Measurements from ENCODE around the gene ASIP.
"Not testable (repeated sequence)": the region's sequence is repeated elsewhere in the genome, so short reads cannot be mapped to it uniquely, and the experiment has no call there.

Gene ASIP

GRCh38 chr20:34249291-34249690 is 8.1 kb downstream of the ASIP start:
- Histone ChIP-seq H3K36me3 (ENCODE audit: control insufficient read depth, insufficient read depth, low read length) (no peaks in the 10 kb centered on the region), H3K4me1 (ENCODE audit: control insufficient read depth, insufficient read depth, low read length) (no peaks in the 10 kb centered on the region), H3K4me3 (ENCODE audit: low read length) (no peak overlapping the region), H3K9me3 (ENCODE audit: control insufficient read depth, low read length) (no peaks in the 10 kb centered on the region), H3K9ac (ENCODE audit: low read length) (no peak overlapping the region), H3K27me3 (ENCODE audit: control insufficient read depth, insufficient read depth, low read length) (no peaks in the 10 kb centered on the region)

DNA sequence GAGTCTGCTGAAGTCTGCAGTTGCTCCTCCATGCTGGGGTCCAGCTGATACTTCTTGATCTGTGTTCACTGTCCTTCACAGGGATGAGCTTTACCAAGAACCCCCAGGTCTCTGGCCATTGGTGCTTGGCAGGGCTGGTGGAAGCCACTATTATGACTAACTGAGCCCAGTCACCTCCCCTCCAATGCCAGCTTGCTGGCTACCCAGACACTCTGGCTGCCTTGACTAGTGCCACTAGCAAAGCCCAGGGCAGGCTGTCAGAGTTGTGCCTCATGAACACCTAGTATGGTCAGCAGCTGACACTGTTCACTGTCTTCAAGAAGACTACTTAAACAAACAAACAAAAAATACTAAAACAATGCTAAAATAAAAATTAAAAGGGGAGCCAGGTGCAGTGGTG is 8.8 kb downstream of the ASIP start:
- H3K9ac ChIP-seq (ENCODE audit: low read length), result no peak overlapping the region
- no peak overlapping the region for H3K4me3 ChIP-seq (ENCODE audit: low read length)
- no peaks in the 10 kb centered on the region for H3K36me3 ChIP-seq (ENCODE audit: control insufficient read depth, insufficient read depth, low read length)
- no peaks in the 10 kb centered on the region for H3K27me3 ChIP-seq (ENCODE audit: control insufficient read depth, insufficient read depth, low read length)
- H3K4me1 ChIP-seq (ENCODE audit: control insufficient read depth, insufficient read depth, low read length), result no peaks in the 10 kb centered on the region
- no peaks in the 10 kb centered on the region for H3K9me3 ChIP-seq (ENCODE audit: control insufficient read depth, low read length)

DNA sequence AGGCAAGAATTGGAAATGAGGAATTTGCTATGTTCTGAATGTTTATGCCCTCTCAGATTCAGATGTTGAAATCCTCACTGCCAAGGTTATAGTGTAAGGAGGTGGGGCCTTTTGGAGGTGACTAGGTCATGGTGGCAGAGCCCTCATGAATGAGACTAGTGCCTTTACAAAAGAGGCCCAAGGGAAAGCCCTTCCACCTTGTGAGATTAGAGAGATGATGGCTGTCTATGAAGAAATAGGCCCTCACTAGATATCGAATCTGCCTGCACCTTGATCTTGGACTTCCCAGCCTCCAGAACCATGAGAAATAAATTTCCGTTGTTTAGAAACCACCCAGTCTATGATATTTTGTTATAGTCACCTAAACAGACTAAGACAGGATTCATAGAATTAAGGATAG is 10.4 kb downstream of the ASIP start:
- no peak overlapping the region for H3K9ac ChIP-seq (ENCODE audit: low read length)
- no peaks in the 10 kb centered on the region for H3K27me3 ChIP-seq (ENCODE audit: control insufficient read depth, insufficient read depth, low read length)

DNA sequence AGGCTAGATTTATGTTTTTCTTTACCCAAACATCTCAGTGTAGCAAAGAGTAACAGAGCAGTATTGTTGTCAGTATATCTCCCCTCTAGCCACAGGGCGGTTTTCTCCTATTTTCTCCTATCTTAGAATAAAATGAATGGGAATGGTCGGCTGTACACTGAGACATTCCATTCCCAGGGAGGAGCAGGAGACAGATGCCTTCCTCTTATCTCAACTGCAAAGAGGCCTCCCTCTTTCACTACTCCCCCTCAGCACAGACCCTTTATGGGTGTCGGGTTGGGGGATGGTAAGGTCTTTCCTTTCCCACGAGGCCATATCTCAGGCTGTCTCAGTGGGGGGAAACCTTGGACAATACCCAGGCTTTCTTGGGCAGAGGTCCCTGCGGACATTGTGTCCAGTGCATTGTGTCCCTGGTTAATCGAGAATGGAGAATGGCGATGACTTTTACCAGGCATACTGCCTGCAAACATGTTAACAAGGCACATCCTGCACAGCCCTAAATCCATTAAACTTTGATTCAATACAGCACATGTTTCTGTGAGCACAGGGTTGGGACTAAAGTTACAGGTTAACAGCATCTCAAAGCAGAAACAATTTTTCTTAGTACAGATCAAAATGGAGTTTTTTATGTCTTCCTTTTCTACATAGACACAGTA is 11.3 kb downstream of the ASIP start:
- H3K4me1 ChIP-seq (ENCODE audit: control insufficient read depth, insufficient read depth, low read length), result not testable (repeated sequence)

More for the DNA sequence above, 10.4 kb downstream of the ASIP start:
- H3K4me1 ChIP-seq (ENCODE audit: control insufficient read depth, insufficient read depth, low read length), result no peaks in the 10 kb centered on the region
- no peaks in the 10 kb centered on the region for H3K36me3 ChIP-seq (ENCODE audit: control insufficient read depth, insufficient read depth, low read length)
- H3K4me3 ChIP-seq (ENCODE audit: low read length), result no peak overlapping the region
- H3K9me3 ChIP-seq (ENCODE audit: control insufficient read depth, low read length), result no peaks in the 10 kb centered on the region

DNA sequence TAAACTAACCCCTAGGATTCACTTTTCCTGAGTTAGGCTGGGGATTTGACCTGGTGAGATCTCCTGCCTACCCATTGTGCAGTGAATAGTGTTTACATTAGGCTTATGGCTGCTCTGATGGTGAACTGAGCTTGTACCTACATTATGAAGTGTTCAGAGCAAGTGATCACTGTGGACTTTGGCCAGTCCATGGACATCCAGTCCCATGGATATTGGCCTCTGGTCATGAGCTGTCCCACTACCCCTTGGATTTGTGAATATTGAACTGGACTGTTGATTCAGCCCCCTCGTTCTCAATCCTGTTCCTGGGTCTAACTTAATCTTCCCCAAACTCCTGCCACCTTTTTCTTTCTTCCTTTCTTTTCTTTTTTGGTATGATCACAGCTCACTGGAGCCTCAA is 13.8 kb downstream of the ASIP start:
- Histone ChIP-seq H3K9ac (ENCODE audit: low read length) (no peak overlapping the region), H3K27me3 (ENCODE audit: control insufficient read depth, insufficient read depth, low read length) (no peaks in the 10 kb centered on the region), H3K4me1 (ENCODE audit: control insufficient read depth, insufficient read depth, low read length) (no peaks in the 10 kb centered on the region)

More for the DNA sequence above, 11.3 kb downstream of the ASIP start:
- H3K4me3 ChIP-seq (ENCODE audit: low read length); H3K36me3 ChIP-seq (ENCODE audit: control insufficient read depth, insufficient read depth, low read length); H3K9ac ChIP-seq (ENCODE audit: low read length); H3K27me3 ChIP-seq (ENCODE audit: control insufficient read depth, insufficient read depth, low read length); H3K9me3 ChIP-seq (ENCODE audit: control insufficient read depth, low read length): not testable (repeated sequence)

GRCh38 chr20:34256629-34257124 is 15.5 kb downstream of the ASIP start:
- Histone ChIP-seq H3K9me3 (ENCODE audit: control insufficient read depth, low read length) (no peaks in the 10 kb centered on the region), H3K4me1 (ENCODE audit: control insufficient read depth, insufficient read depth, low read length) (no peaks in the 10 kb centered on the region), H3K36me3 (ENCODE audit: control insufficient read depth, insufficient read depth, low read length) (no peaks in the 10 kb centered on the region), H3K9ac (ENCODE audit: low read length) (no peak overlapping the region), H3K4me3 (ENCODE audit: low read length) (no peak overlapping the region), H3K27me3 (ENCODE audit: control insufficient read depth, insufficient read depth, low read length) (no peaks in the 10 kb centered on the region)

More for the DNA sequence above, 13.8 kb downstream of the ASIP start:
- Histone ChIP-seq H3K36me3 (ENCODE audit: control insufficient read depth, insufficient read depth, low read length) (no peaks in the 10 kb centered on the region), H3K4me3 (ENCODE audit: low read length) (no peak overlapping the region), H3K9me3 (ENCODE audit: control insufficient read depth, low read length) (no peaks in the 10 kb centered on the region)

DNA sequence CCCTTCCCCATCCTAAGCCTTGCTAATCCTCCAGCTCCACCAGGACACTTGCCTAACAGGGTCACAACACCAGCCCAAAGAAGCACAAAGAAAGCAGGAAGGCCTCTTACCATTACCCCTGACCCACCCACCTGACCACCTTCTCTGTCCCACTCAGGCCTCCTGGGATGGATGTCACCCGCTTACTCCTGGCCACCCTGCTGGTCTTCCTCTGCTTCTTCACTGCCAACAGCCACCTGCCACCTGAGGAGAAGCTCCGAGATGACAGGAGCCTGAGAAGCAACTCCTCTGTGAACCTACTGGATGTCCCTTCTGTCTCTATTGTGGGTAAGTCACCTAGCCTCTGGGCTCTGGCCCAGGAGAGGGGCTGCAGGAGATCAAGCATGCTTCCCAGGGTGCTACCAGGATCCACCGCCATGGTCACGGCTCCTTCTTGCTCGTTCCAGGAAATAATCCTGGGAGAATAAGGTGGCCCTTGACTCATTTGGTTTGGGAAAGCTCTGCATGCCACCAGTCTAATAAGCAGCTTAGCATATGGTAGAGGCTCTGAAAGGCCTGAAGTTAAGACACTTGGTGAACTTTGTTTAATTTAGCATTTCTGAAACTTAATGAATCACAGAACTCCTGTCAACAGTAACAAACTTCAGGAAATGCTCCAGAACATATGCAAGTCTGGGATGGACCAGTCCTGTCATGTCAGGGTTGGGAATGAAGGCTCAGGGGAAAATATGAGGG is 19.2 kb downstream of the ASIP start:
- Histone ChIP-seq H3K4me1 (ENCODE audit: control insufficient read depth, insufficient read depth, low read length) (peaks cover 8% of the 10 kb centered on the region), H3K4me3 (ENCODE audit: low read length) (no peak overlapping the region), H3K9ac (ENCODE audit: low read length) (no peak overlapping the region), H3K36me3 (ENCODE audit: control insufficient read depth, insufficient read depth, low read length) (no peaks in the 10 kb centered on the region), H3K27me3 (ENCODE audit: control insufficient read depth, insufficient read depth, low read length) (no peaks in the 10 kb centered on the region), H3K9me3 (ENCODE audit: control insufficient read depth, low read length) (no peaks in the 10 kb centered on the region)

GRCh38 chr20:34262488-34263288 is 21.5 kb downstream of the ASIP start:
- Histone ChIP-seq H3K27me3 (ENCODE audit: control insufficient read depth, insufficient read depth, low read length) (no peaks in the 10 kb centered on the region), H3K4me3 (ENCODE audit: low read length) (no peak overlapping the region), H3K9me3 (ENCODE audit: control insufficient read depth, low read length) (no peaks in the 10 kb centered on the region), H3K4me1 (ENCODE audit: control insufficient read depth, insufficient read depth, low read length) (peaks cover 8% of the 10 kb centered on the region), H3K9ac (ENCODE audit: low read length) (peak overlapping the region; percentile 10), H3K36me3 (ENCODE audit: control insufficient read depth, insufficient read depth, low read length) (no peaks in the 10 kb centered on the region)

DNA sequence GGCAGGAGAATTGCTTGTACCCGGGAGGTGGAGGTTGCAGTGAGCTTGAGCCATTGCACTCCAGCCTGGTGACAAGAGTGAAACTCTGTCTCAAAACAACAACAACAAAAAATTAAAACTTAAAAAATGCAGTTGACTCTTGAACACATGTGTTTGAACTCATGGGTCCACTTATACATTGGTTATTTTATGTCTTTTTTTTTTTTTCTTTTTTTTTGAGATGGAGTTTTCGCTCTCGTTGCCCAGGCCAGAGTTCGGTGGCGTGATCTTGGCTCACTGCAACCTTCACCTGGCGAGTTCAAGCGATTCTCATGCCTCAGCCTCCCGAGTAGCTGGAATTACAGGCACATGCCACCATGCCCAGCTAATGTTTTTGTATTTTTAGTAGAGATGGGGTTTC is 22.2 kb downstream of the ASIP start:
- not testable (repeated sequence) for H3K9me3 ChIP-seq (ENCODE audit: control insufficient read depth, low read length); H3K4me1 ChIP-seq (ENCODE audit: control insufficient read depth, insufficient read depth, low read length); H3K4me3 ChIP-seq (ENCODE audit: low read length); H3K36me3 ChIP-seq (ENCODE audit: control insufficient read depth, insufficient read depth, low read length); H3K27me3 ChIP-seq (ENCODE audit: control insufficient read depth, insufficient read depth, low read length)
- H3K9ac ChIP-seq (ENCODE audit: low read length), result peak overlapping the region; percentile 10

DNA sequence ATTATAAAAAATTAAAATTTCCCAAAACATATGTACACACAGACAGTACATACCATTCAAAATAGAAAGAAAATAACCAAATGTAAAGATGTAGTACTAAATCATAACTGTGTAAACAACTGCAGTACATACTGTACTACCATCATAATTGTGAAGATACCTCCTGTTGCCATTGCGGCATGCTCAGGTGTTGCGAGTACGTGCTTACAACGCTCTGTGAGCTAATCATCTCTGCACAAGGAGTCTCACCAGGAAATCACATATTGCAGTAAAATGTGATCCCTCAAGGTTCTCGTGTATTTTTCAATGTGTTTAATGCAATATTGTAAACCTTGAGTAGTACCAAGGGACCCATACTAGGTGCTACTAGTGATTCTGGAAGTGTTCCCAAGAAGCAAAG is 22.9 kb downstream of the ASIP start:
- no peaks in the 10 kb centered on the region for H3K9me3 ChIP-seq (ENCODE audit: control insufficient read depth, low read length)
- no peak overlapping the region for H3K9ac ChIP-seq (ENCODE audit: low read length)
- no peak overlapping the region for H3K4me3 ChIP-seq (ENCODE audit: low read length)
- no peaks in the 10 kb centered on the region for H3K36me3 ChIP-seq (ENCODE audit: control insufficient read depth, insufficient read depth, low read length)
- peaks cover 12% of the 10 kb centered on the region for H3K4me1 ChIP-seq (ENCODE audit: control insufficient read depth, insufficient read depth, low read length)
- no peaks in the 10 kb centered on the region for H3K27me3 ChIP-seq (ENCODE audit: control insufficient read depth, insufficient read depth, low read length)

DNA sequence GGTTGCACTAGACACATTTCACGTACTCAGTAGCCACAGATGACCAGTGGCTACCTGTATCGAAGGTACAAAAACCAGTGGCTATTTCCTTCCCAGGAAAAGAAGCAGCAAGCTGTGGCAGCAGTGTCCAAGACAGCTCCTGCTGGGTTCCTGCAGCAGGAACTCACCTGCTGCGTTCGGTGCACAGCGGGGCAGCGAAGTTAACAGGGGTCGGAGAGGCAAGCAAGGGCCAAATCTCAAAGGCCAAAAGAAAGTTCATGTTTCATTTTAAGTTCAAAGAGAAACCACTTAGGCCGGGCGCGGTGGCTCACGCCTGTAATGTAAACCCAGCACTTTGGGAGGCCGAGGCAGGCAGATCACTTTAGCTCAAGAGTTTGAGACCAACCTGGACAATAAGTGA is 26.9 kb downstream of the ASIP start:
- no peaks in the 10 kb centered on the region for H3K36me3 ChIP-seq (ENCODE audit: control insufficient read depth, insufficient read depth, low read length)
- H3K27me3 ChIP-seq (ENCODE audit: control insufficient read depth, insufficient read depth, low read length), result no peaks in the 10 kb centered on the region
- no peaks in the 10 kb centered on the region for H3K9me3 ChIP-seq (ENCODE audit: control insufficient read depth, low read length)
- no peak overlapping the region for H3K4me3 ChIP-seq (ENCODE audit: low read length)
- H3K9ac ChIP-seq (ENCODE audit: low read length), result no peak overlapping the region
- peaks cover 4% of the 10 kb centered on the region for H3K4me1 ChIP-seq (ENCODE audit: control insufficient read depth, insufficient read depth, low read length)

Data from mucosa of stomach (tissue), 1 donor.